GM19372 (cell line): ENCODE results near the gene AP2A2.

ENCODE experiments used
- ATAC-seq: cut with Tn5 transposase; IDR thresholded peaks from one replicate; pipeline ENCODE4 v1.9.1; 2021; ENCODE audit warnings: mild to moderate bottlenecking, low read depth, moderate library complexity; ENCODE audit not compliant: unreplicated experiment

Gene AP2A2

DNA sequence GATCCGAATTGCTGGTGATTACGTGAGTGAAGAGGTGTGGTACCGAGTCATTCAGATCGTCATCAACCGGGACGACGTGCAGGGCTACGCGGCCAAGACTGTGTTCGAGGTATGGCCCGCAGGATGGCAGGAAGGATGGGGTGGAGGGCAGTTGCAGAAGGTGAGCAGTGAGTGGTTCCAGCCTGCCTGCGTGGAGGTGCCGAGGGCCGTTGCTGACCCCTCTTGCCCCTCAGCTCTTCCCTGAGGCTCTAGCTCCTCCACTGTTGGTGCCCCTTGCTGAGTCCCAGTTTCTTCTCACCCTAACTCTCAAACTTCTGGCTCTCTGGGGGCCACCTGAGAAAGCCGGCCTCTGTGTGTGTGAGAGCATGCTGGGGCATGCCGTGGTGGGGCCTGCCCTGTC, 66.9 kb downstream of the AP2A2 start:
- ATAC-seq, result no peak

DNA sequence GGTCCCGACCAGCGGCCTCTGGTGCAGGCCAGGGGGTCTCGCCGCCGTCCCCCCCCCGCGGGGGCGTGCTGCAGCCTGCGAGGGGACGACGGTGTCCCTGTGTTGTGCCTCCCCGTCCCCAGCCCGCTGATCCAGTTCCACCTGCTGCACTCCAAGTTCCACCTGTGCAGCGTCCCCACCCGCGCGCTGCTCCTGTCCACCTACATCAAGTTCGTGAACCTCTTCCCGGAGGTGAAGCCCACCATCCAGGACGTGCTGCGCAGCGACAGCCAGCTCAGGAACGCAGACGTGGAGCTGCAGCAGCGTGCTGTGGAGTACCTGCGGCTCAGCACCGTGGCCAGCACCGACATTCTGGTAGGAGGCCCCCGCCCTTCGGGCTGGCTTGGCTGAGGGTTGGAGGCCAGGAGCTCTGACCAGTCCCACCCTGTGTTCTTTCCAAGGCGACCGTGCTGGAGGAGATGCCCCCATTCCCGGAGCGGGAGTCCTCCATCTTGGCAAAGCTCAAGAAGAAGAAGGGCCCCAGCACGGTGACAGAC, 68.0 kb downstream of the AP2A2 start:
- ATAC-seq, result no peak

DNA sequence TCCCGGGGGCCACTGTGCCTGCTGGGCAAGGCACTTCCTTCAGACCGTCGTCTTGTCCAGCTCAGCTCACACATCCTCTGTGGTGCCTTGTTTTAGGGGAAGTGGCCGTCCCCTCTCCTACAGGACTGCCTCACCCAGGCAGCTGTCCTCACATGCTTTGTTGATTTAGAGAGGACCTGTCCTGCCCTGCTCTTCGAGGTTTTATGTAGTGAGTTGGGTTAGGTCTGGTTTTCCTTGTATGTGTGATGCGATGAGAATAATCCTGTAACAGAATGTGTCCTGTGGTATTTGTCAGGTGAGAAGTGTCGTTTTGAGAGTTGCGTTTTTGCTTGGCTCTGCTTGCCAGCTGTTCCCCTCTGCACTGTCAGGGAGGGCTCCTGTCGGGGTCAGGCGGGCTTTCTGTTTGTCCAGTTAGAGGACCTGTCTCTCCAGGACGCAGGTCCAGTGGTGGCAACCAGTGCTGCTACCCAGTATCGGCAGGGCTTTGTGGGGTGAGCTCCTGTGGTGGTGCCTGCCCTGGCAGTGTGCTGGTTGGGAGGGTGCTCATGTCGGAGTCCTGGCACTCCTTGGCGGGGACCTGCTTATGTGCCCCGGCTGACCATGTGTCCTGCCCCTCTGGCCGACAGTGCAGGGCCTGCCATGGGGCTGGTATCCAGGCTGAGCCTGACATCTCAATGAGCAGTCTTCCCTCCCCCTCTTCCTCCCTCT, 69.5 kb downstream of the AP2A2 start:
- no peak for ATAC-seq

DNA sequence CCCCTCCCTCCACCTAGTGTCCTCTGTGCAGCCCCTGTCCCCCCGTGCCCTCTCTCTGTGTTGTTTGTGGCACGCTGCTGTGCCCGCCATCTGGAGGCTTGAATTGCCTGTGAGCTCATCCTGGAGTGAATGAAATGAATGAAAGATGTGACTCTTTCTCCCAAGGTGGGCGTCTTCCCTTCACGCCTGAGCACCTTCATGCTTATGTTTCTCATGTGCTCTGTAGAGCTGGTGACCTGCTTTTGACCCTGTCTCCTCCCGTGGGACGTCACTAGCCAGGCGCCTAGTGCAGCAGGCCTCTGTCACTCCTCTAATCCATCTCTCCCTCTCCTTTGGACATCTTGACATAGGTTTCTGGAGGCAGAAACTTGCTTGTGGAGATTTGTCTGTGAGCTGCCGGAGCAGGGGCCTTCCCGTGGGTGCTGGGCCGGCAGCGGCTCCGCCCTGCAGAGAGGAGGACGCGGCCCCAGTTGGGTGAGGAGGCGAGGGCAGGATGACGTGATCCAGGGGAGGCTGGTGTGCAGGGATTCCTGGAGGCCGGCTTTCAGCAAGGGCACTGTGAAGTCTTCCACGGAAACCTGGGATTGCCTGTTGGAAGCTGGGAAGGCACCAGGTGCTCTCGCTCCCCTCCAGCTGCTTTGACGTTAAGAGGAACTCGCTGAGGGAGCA, 70.2 kb downstream of the AP2A2 start:
- ATAC-seq, result no peak

DNA sequence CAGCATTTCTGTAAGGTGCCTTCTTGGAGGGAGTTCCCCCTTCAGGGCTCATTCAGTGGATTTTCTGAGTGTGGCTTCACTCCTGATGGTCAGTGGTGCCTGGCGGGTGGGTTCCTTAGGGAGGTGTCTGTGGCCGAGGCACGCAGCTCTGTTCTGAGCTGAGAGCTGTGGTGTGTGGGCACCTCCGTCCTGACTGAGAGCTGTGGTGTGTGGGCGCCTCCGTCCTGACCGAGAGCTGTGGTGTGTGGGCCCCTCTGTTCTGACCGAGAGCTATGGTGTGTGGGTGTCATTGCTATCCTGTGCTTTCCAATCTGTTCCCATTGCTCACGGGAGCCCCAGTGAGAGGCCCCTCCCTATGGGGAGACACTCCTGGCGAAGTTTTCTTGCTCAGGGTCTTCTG, 71.0 kb downstream of the AP2A2 start:
- no peak for ATAC-seq

DNA sequence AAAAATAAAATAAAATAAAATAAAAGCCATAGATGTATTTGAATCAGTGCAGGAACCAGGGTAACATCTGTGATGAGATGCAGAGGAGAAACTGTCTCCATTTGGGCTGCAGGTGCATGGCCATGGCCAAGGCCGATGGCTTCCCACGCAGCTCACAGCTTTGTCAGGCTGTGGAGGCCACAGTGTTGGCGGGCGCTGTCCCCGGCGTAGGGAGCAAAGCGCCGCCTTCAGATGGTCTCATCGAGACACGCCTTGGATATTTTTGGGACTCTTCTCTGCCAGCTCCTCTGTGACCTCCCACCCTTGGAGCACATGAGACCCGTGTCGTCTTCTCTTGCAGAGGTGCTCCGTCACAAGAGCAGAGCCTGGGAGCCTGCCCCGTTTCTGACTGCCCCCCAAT, 72.2 kb downstream of the AP2A2 start:
- no peak for ATAC-seq

DNA sequence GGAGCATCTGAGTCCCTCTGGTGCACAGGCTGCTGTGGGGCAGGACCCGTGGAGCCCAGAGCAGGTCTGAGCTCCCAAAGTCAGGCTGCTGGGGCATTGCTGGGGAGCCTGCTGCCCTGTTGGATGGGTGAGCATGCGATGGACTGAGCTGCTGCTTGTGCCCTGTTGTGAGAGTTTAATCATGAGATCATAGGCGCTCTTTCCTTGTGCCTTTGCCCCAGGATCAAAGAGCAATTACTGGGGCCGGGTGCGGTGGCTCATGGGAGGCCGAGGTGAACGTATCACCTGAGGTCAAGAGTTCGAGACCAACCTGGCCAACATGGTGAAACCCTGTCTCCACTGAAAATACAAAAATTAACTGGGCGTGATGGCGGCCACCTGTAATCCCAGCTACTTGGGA, 73.3 kb downstream of the AP2A2 start:
- no peak for ATAC-seq

DNA sequence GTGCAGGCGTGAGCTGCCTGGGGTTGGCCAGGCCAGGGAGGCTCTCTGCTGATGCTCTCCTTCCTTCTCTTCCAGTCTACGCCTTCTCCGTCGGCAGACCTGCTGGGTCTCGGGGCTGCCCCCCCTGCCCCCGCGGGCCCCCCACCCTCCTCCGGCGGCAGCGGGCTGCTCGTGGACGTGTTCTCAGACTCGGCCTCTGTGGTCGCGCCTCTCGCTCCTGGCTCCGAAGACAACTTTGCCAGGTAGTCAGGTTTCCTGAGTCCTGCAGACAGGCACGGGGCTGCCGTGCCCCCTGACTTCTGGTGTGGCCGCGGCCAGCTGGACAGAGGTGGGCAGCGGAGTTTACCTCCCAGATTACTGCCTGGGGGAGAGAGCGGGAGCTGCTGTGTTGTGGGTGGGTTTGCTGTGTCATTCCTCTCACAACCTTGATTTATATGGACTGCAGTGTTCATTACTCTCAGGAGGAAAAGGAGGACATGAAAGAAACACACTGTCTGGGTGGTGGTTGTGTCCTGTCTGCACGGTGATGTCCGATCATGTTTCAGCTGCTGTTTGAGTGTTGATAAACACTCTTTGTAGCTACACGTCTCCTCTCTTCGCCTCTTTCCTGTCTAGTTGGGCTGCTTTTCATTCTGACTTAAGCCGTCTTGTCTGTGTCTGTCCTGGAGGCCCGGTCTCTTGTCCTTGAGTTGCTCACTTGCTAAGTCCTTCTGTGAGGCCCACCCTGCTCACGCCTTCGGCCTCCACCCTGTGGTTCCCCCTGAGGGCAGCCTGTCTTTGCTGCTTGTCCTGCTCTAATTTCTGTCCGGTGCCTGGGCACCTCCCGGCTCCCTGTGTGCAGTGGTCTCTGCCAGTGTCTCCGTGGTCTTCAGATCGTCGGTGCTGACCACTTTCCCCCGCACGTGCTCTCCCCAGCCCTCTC, 74.9 kb downstream of the AP2A2 start:
- no peak for ATAC-seq

DNA sequence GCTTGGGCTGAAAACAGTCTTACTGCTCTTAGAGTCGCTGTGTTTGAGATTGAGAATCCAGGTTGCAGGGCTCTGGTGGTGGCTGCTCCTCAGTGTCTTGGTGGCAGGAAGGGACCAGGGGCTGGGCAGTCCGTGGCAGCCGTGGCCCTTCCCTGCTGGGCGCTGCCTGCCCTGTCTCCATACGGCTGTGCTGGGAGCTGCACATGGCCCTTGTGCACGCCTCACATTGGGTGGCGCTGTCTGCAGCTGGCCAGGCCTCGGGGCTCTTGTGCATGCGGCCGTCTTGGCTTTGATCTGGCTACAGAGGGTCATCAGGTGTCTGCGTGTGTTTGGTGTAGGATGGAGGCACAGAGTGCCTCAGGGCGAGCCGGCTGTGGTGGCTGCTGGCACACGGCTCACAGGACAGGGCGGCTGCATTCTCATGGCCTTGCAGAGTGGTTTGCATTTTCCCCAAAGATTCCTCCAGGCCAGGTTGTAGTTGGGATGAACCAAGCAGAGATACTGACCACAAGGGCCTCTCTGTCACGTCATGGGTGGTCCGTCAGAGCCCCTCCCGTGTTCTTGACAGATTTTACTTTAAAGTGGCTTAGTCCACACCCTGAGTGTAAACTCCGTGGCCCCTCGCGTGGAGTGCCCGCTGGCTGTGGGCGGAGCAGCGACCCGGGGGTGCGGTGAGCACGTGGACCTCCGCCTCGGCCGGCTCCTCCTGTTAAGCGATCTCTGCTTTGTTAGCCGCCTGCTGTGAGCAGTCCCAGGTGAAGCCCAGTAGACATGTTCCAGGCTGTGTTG, 76.1 kb downstream of the AP2A2 start:
- ATAC-seq, result no peak

DNA sequence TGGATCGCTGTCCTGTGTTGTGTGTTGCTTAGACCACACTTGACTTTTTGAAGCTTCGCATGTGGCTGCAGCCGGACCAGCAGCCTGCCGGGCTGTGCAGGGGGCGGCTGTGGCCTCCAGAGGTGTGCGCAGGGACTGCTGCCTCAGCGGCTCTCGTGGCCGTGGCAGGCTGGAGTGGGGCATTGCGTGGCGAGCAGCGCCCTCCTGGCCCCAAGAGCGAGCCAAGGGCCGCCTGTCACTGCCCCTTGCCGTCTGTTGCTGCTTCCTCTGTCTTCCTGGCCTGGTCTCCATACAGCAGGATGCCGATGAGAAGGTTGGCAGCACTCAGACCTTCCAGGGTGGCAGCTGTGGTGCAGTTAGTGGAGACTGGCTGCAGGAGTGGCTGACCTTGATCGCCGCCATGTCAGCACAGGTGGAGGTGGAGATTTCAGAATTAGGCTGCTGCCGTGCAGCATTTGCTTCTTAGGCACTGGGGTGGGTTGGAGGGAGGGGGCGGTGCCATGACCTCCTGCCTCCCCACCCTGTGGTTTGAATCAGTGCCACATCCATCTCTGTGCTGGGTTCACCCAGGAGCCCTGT, 76.8 kb downstream of the AP2A2 start:
- no peak for ATAC-seq

DNA sequence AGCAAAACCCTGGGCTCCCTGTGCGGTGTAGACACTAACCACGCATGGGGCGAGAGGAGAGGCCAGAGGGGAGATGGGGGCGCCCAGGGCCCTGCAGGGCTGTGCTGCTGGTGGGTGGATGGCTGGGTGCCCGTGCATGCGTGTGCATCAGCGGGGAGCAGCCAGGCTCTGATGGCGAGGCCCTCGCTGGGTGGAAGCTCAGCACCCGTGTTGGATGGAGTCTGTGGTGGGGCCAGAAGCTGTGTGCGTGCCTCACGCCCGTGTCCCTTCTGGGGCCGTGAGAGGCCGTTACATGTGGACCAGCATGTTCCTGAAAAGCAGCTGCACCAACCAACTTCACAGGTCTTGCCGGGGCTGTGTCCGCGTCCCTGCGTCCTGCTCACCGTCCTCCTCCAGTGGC, 77.5 kb downstream of the AP2A2 start:
- ATAC-seq, result no peak

DNA sequence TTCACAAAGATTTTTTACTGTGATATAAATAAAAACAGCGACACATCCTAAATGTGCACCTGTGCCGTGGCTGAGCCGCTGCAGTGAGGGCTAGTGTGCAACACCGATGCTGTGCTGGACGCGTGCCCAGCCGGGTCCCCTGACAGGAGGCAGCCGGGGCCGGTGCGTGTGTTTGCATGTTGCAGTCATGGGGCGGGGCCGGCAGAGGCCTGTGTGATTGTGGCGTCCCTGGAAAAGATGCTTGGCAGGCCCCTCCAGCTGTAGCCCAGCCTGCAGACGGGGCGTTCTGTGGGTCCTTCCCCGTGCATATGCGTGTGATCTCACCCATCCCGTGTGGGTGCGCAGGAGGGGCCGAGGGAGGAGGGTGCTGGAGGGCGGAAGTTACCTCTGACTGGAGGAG, 80.3 kb downstream of the AP2A2 start:
- no peak for ATAC-seq

DNA sequence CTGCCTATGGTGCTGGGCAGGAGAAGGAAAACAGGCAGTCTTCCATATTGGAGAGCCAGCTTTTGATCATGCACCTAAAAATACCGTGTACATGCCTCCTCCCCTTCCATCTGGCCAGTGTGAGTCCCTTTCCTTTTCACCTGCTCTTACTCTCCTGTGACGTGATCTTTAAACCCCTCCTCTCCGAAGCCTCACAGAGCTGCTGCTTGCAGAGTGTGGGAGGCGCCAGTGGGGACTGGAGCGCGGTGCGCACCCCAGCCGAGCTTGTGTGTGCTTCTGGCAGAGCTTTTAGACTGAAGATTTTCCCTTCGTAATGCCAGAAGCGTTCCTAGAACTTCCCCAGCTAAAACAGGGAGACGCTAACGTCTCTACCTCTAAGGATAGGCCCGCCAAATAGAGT, 81.1 kb downstream of the AP2A2 start:
- ATAC-seq, result no peak

DNA sequence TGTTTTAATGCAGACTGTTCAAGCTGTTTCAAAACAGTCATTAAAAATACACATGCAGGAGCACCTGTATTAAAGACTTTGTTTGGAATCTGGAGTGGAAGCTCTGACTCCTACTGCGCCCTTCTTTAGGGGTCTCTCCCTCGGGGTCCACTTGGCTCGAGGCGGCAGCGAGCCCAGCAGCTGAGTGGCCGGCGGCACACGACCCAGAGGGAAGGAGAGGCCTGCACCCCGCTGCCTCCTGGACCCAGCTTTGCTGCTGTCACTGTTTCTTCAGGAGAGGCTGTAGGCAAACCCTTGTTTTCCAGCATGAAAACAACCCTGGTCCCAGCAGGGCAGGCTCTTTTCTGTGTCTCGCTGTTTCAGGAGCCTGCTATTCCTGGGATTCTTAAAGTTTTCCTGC, 81.6 kb downstream of the AP2A2 start:
- ATAC-seq, result no peak

DNA sequence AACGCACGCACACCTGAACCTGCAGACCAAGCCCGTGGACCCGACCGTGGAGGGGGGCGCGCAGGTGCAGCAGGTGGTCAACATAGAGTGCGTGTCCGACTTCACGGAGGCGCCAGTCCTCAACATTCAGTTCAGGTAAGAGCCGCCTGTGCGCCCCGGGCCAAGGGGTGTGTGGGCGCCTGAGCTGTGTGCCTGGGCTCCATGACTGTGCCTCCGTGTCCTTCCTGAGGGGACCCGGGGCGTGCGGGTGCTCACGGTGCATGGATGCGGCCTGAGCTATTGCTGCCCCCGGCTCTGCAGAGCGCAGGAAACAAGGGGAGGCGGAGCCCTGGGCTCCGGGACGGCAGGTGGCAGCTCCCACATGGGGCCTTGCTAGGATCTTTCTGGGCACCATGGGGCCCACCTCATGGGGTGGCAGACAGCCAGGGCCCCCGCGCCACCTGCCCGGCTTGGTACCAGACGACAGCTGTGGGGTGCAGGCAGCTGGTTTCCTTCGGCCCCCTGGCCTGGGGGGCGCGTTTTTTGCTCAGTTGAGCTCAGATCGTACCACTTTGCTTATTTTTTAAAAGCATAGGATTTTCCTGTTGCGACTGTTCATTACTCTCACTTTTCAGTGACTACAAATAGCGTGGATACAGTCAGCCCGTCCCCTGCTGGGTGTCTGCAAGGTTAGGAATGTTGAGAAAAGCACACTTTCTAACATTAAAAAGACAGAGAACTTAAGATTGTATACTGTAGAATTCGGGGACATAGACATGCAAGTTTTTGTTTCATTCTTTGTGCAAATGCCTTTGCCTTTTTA, 82.5 kb downstream of the AP2A2 start:
- no peak for ATAC-seq

DNA sequence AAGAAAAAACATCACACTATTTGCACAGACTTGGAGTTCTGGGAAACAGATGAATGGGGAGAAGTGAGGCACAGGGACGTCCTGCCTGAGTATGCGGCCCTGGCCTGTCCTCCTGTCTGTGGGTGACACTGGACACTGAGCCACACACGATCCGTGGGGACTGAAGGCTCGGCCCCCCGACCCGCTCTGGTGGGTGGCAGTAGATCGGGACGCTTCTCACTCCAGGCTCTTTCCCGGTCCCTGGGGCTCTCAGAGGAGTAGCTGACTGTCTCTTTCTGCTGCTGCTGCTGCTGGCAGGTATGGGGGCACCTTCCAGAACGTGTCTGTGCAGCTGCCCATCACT, 83.1 kb downstream of the AP2A2 start:
- no peak for ATAC-seq

DNA sequence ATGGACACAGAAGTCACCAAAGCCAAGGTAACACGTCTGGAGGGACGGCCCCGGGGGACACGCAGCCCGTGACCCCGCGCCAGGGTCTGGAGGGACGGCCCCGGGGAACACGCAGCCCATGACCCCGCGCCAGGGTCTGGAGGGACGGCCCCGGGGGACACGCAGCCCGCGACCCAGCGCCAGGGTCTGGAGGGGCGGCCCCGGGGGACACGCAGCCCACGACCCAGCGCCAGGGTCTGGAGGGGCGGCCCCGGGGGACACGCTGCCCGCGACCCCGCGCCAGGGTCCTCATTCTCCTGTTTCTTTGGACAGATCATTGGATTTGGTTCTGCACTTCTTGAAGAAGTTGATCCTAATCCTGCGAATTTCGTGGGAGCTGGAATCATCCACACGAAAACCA, 83.7 kb downstream of the AP2A2 start:
- no peak for ATAC-seq

DNA sequence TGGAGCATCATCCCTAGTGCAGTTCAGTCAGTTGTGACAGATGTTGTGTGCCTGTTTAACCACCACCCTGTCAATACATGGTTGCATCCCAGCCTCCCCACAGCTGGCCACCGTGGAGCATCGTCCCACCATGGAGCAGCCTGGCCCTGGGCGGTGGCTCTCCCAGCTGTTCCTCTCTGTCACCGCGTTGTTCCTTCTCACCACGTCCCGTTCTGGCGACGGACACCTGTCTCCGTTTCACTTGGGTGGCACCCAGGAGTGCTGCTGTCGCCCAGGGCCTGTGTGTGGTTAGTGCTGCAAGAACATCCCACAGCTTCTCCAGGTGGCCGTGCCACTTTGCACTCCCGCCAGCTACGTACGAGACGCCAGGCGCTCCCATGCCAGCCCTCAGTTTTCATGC, 84.3 kb downstream of the AP2A2 start:
- no peak for ATAC-seq

DNA sequence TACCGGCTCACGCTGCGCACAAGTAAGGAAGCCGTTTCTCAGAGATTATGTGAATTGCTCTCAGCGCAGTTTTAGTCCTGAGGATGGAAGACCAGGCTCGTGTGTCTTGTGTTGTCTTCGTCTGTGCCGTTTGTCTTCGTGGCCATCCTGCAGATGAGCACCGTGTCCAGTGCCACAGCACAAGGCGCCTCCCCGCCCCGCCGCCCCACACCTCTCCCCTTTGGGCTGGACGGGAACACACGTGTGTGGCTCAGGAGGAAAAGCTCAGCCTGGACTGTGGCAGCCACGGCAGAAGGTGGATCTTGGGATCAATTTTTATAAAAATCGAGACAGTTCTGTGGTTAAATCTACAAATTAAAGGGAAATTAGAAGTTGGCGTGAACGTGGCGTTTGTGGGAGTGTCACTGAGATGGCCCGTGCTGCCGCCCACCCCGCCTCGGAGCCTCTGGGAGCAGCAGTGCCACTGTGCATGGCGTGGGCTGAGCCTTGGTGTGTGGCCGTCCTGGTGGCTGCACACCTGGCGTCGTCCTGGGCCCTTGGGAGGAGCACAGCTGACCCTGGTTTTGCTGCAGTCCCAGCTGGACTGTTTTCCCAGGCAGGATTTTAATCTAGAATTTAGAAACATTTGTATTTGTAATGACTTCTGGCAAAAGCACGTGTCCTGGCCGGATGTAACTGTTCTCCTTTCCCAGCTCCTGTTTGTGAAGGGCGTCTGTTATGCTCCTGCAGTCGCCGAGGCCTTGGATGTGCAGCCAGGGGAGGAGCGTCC, 85.1 kb downstream of the AP2A2 start:
- ATAC-seq, result no peak
